Transverse colon (tissue), 4 donors: ENCODE data around the gene HDGFL2. TPM values are rescaled to one million over a fixed set of nuclear protein-coding genes. Genes with fewer than 3 reads are reported as not detected.

Experiments used
- DNase-seq: peaks from one replicate; pipeline ENCODE4 v3.0.0-alpha.2; 2019
- H3K27ac ChIP-seq, 4 donors: fragments of 200-600 bp; sonication (generic); 2 replicates each; pipeline ENCODE4 v1.5.1; 2016 to 2018; ENCODE audit warnings: inconsistent platforms in 4 of 4
- H3K27me3 ChIP-seq: fragments of 200-600 bp; sonication (generic); 2 replicates; pipeline ENCODE4 v1.5.1; 2017; ENCODE audit warnings: inconsistent platforms
- H3K36me3 ChIP-seq, 4 donors: fragments of 200-600 bp; sonication (generic); 2 replicates each; pipeline ENCODE4 v1.5.1; 2017 to 2019; ENCODE audit warnings: inconsistent platforms in 4 of 4
- H3K4me1 ChIP-seq, 4 donors: fragments of 200-600 bp; sonication (generic); 2 replicates each; pipeline ENCODE4 v1.5.1; 2017 to 2020; ENCODE audit warnings: inconsistent platforms in 4 of 4
- H3K4me3 ChIP-seq, 4 donors: fragments of 200-600 bp; sonication (generic); 1 replicate in 1 of 4; 2 replicates in 3 of 4; pipeline versions ENCODE4 v1.5.1 to v1.6.1; 2017 to 2019; ENCODE audit warnings: inconsistent platforms in 4 of 4
- H3K9me3 ChIP-seq, 2 donors: fragments of 200-600 bp; sonication (generic); 2 replicates each; pipeline ENCODE4 v1.5.1; 2017 to 2019; ENCODE audit warnings: inconsistent platforms in 2 of 2
- EP300 ChIP-seq: sonication (generic); formaldehyde crosslinking; IDR thresholded peaks from one replicate; pipeline ENCODE4 v1.6.1; 2017; ENCODE audit warnings: antibody characterized with exemption, low read depth
- POLR2A ChIP-seq: fragments of 450-650 bp; IDR thresholded peaks from one replicate; pipeline ENCODE4 v1.6.1; 2016; ENCODE audit warnings: antibody characterized with exemption, mild to moderate bottlenecking, moderate library complexity
- POLR2AphosphoS5 ChIP-seq, 3 donors: sonication (generic); formaldehyde crosslinking; IDR thresholded peaks; one replicate each; pipeline ENCODE4 v1.6.1; 2016; ENCODE audit warnings: antibody characterized with exemption in 3 of 3
- WGBS, 2 donors: methylation state at CpG; one replicate each; pipeline ENCODE4 v1.1.5; 2018; ENCODE audit warnings: low coverage in 1 of 2; 5-methylcytosine and 5-hydroxymethylcytosine counted together
- in situ Hi-C, 4 donors: fragments of 200-750 bp; cut with MboI; loops; one replicate each; pipeline versions ENCODE4 v1.15.0 to v1.15.1; 2017; ENCODE audit warnings: low sequenced_read_pairs in 3 of 4, low pct_ligation_motif_present in 1 of 4, low pct_unique_long_range_greater_than_20kb in 1 of 4
- intact Hi-C: fragments of 100-400 bp; cut with DNase I; formaldehyde crosslinking; loops from one replicate; pipeline ENCODE4 v1.15.1; 2023; ENCODE audit warnings: low total_unique reads
- total RNA-seq, 4 donors: library from RNA; depleted of rRNA; stranded (reverse); fragments of >200 nt; gene quantifications; one replicate each; pipeline ENCODE4 v1.1.0, GENCODE V29; 2016
- TF ChIP-seq, protein P1 (sequence below), 5 experiments: fragments of 200-600 bp in 3 of 5; fragments of 450-650 bp in 2 of 5; sonication (generic) in 3 of 5; IDR thresholded peaks; 1 replicate in 2 of 5; 2 replicates in 3 of 5; pipeline ENCODE4 v1.5.1; 2016 to 2017; ENCODE audit warnings: antibody characterized with exemption in 5 of 5, inconsistent platforms in 3 of 5, mild to moderate bottlenecking in 2 of 5, moderate library complexity in 1 of 5

Gene HDGFL2
- total RNA-seq, 4 donors from 2014 or later, result 30.0 to 98.4 (median 38.9) TPM

DNA sequence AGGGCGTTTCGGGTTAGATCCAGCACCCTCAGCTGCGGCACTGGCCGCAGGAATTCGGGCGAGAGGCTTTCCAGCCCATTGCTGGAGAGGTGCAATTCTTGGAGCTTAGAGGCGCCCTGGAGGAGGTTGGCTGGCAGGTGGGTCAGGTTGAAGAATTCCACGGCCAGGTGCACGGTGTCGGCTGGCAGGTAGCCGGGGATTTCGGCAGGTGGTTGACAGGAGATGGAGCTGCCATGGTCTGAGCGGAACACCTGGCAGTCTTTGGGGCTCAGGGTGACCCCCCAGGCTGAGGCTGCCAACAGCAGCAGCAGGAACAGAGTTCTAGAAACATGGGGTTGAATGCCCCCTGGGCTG, 66.5 kb downstream of the HDGFL2 start:
- intact Hi-C loops (no loop called here), in situ Hi-C loops (no loop called here)
- no peaks in the 10 kb centered on the region for H3K9me3 ChIP-seq
- no peak overlapping the region for H3K4me3 ChIP-seq
- TF ChIP-seq, protein P1, sequence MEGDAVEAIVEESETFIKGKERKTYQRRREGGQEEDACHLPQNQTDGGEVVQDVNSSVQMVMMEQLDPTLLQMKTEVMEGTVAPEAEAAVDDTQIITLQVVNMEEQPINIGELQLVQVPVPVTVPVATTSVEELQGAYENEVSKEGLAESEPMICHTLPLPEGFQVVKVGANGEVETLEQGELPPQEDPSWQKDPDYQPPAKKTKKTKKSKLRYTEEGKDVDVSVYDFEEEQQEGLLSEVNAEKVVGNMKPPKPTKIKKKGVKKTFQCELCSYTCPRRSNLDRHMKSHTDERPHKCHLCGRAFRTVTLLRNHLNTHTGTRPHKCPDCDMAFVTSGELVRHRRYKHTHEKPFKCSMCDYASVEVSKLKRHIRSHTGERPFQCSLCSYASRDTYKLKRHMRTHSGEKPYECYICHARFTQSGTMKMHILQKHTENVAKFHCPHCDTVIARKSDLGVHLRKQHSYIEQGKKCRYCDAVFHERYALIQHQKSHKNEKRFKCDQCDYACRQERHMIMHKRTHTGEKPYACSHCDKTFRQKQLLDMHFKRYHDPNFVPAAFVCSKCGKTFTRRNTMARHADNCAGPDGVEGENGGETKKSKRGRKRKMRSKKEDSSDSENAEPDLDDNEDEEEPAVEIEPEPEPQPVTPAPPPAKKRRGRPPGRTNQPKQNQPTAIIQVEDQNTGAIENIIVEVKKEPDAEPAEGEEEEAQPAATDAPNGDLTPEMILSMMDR (IDR thresholded peaks at IDR 0.05), result no peak
- TF ChIP-seq POLR2A, result no peak
- TF ChIP-seq EP300, result no peak
- no peak for TF ChIP-seq POLR2AphosphoS5 (IDR thresholded peaks at IDR 0.05)
- DNase-seq, result no peak
- H3K27me3 ChIP-seq, result peaks cover 16% of the 10 kb centered on the region
- WGBS, 2 donors, result 95% methylated on average over 13 of the region's 13 CpGs; no CpG with 5 or more reads in 1 of the 2 donors
- H3K4me1 ChIP-seq, result peaks cover 0 to 15% (median 11%) of the 10 kb centered on the region in 4 donors
- no peak overlapping the region for H3K27ac ChIP-seq
- H3K36me3 ChIP-seq, result no peaks in the 10 kb centered on the region

DNA sequence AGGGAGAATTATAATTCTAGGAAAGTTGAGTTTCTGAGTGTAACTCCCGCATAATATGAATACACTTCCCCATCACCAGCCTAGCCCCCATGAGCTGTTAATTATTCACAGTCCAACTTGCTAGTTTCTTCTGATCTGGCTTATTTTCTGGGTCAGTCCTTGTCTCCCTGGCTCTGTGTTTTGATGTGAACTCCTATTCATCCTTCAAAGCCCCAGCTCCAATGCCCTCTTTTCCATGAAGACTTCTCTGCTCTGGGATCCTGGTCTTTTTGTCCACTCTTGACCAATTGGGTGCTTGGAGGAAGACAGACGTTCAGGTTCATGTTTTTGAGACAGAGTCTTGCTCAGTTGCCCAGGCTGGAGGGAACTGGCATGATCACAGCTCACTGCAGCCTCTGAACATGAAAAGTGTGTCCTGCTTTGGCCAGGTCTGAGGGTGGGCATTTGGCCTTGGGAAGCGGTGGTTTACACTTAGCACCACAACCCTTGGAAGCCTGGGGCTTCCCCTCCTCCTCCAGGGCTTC, 67.1 kb downstream of the HDGFL2 start:
- Histone ChIP-seq H3K27ac (peak overlapping the region; percentile 64 to 76 (median 68)), H3K36me3 (no peaks in the 10 kb centered on the region), H3K4me3 (peak overlapping the region in 3 of 4 donors; percentile 15 to 31 (median 19)), H3K9me3 (no peaks in the 10 kb centered on the region), H3K27me3 (peaks cover 16% of the 10 kb centered on the region), H3K4me1 (peaks cover 0 to 15% (median 11%) of the 10 kb centered on the region in 4 donors)
- in situ Hi-C loops (no loop called here), intact Hi-C loops (no loop called here)
- 77 to 100% methylated on average over 1 to 3 of the region's 3 CpGs for WGBS, 2 donors
- TF ChIP-seq EP300, result no peak
- no peak for TF ChIP-seq POLR2AphosphoS5 (IDR thresholded peaks at IDR 0.05)
- no peak for TF ChIP-seq POLR2A
- TF ChIP-seq, protein P1 (IDR thresholded peaks at IDR 0.05), result no peak
- no peak for DNase-seq

- 45 to 50% methylated on average over 2 to 14 of the region's 14 CpGs for WGBS, 2 donors
- peaks cover 0 to 13% (median 9%) of the 10 kb centered on the region in 4 donors for H3K4me1 ChIP-seq
These were observed 67.8 kb downstream of the HDGFL2 start, which contains the start of gene LRG1 for GRCh38 chr19:4539693-4540581. Gene LRG1, minus strand, starts transcription at chr19:4540036. Its CDS starts 23 bp downstream, at chr19:4540013.

More at GRCh38 chr19:4539693-4540581, 67.8 kb downstream of the HDGFL2 start, which contains the start of gene LRG1:
- Histone ChIP-seq H3K36me3 (no peaks in the 10 kb centered on the region), H3K9me3 (no peaks in the 10 kb centered on the region), H3K27ac (peak within 1 kb of the TSS; percentile 64 to 76 (median 68)), H3K27me3 (peaks cover 14% of the 10 kb centered on the region), H3K4me3 (peak within 1 kb of the TSS in 3 of 4 donors; percentile 15 to 31 (median 19))
- TF ChIP-seq, protein P1 (IDR thresholded peaks at IDR 0.05), result no peak
- no peak for TF ChIP-seq EP300
- peak; percentile 58 to 89 (median 73) for TF ChIP-seq POLR2AphosphoS5 (IDR thresholded peaks at IDR 0.05)
- peak; percentile 81 for TF ChIP-seq POLR2A
- peak; percentile 88 for DNase-seq
- intact Hi-C loops (no loop called here), in situ Hi-C loops (no loop called here)
